ENCODE data around the gene KSR2. TPM values are rescaled to one million over a fixed set of nuclear protein-coding genes. Genes with fewer than 3 reads are reported as not detected.

Gene KSR2
- total RNA-seq, 4 donors from 2014 or later, result under 0.01 to 0.06 (median 0.03) TPM

GRCh38 chr12:117885211-117885610 lies 83.6 kb downstream of the KSR2 start:
- Histone ChIP-seq H3K27me3 (peaks cover 0 to 17% (median 5%) of the 10 kb centered on the region in 4 donors), H3K36me3 (no peaks in the 10 kb centered on the region), H3K9me3 (no peaks in the 10 kb centered on the region), H3K4me3 (no peak overlapping the region), H3K27ac (replicated peaks in 1 of 4) (no peak overlapping the region), H3K4me1 (no peaks in the 10 kb centered on the region)
- no peak for DNase-seq (ENCODE audit: extremely low spot score)
- TF ChIP-seq POLR2AphosphoS5 (IDR thresholded peaks at IDR 0.05) (no peak), POLR2A (IDR thresholded peaks at IDR 0.05; ENCODE audit: low read depth) (no peak), EP300 (IDR thresholded peaks at IDR 0.05) (no peak)
- TF ChIP-seq, protein P1, sequence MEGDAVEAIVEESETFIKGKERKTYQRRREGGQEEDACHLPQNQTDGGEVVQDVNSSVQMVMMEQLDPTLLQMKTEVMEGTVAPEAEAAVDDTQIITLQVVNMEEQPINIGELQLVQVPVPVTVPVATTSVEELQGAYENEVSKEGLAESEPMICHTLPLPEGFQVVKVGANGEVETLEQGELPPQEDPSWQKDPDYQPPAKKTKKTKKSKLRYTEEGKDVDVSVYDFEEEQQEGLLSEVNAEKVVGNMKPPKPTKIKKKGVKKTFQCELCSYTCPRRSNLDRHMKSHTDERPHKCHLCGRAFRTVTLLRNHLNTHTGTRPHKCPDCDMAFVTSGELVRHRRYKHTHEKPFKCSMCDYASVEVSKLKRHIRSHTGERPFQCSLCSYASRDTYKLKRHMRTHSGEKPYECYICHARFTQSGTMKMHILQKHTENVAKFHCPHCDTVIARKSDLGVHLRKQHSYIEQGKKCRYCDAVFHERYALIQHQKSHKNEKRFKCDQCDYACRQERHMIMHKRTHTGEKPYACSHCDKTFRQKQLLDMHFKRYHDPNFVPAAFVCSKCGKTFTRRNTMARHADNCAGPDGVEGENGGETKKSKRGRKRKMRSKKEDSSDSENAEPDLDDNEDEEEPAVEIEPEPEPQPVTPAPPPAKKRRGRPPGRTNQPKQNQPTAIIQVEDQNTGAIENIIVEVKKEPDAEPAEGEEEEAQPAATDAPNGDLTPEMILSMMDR (IDR thresholded peaks at IDR 0.05), result no peak
- intact Hi-C loops (cut with DNase I), result no loop called here
- WGBS, result 100% methylated on average over 3 of the region's 3 CpGs

DNA sequence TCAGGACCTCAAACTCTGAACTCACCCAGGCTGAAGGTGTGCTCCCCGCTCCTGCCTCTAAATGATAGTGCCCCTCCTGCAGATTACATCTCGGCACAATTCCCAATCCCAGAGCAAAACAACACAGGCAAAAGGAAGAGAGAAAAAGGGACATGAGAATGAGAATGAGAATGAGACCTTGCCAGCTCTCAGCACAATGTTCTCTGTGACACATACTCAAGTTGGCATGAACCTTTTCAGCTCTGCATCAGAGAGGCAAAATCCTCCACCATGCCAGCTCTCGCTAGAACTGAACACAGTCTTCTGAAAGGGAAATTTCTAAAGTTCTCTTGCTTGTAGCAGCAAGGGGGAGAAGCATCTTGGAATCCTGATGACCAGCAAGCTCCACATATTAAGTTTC lies 84.6 kb downstream of the KSR2 start:
- Histone ChIP-seq H3K27me3 (peaks cover 0 to 24% (median 5%) of the 10 kb centered on the region in 4 donors), H3K9me3 (no peaks in the 10 kb centered on the region), H3K4me3 (no peak overlapping the region), H3K4me1 (no peaks in the 10 kb centered on the region), H3K27ac (replicated peaks in 1 of 4) (no peak overlapping the region), H3K36me3 (no peaks in the 10 kb centered on the region)
- DNase-seq (ENCODE audit: extremely low spot score), result no peak
- TF ChIP-seq, protein P1 (IDR thresholded peaks at IDR 0.05), result no peak
- TF ChIP-seq POLR2A (IDR thresholded peaks at IDR 0.05; ENCODE audit: low read depth), result no peak
- TF ChIP-seq EP300 (IDR thresholded peaks at IDR 0.05), result no peak
- no peak for TF ChIP-seq POLR2AphosphoS5 (IDR thresholded peaks at IDR 0.05)
- 86% methylated on average over 3 of the region's 3 CpGs for WGBS
- intact Hi-C loops (cut with DNase I), result no loop called here

GRCh38 chr12:117882603-117883184 lies 86.1 kb downstream of the KSR2 start:
- DNase-seq (ENCODE audit: extremely low spot score), result no peak
- no peak overlapping the region for H3K27ac ChIP-seq (replicated peaks in 1 of 4)
- no peaks in the 10 kb centered on the region for H3K9me3 ChIP-seq
- peaks cover 0 to 35% (median 5%) of the 10 kb centered on the region in 4 donors for H3K27me3 ChIP-seq
- intact Hi-C loops (cut with DNase I), result no loop called here
- H3K36me3 ChIP-seq, result no peaks in the 10 kb centered on the region
- TF ChIP-seq POLR2AphosphoS5 (IDR thresholded peaks at IDR 0.05) (no peak), EP300 (IDR thresholded peaks at IDR 0.05) (no peak), POLR2A (IDR thresholded peaks at IDR 0.05; ENCODE audit: low read depth) (no peak)
- TF ChIP-seq, protein P1 (IDR thresholded peaks at IDR 0.05), result no peak
- no peaks in the 10 kb centered on the region for H3K4me1 ChIP-seq
- no peak overlapping the region for H3K4me3 ChIP-seq

GRCh38 chr12:117882181-117882580 lies 86.6 kb downstream of the KSR2 start:
- WGBS, result 86% methylated on average over 1 of the region's 1 CpG
- DNase-seq (ENCODE audit: extremely low spot score), result no peak
- intact Hi-C loops (cut with DNase I), result no loop called here
- no peaks in the 10 kb centered on the region for H3K9me3 ChIP-seq
- TF ChIP-seq POLR2AphosphoS5 (IDR thresholded peaks at IDR 0.05), result no peak
- TF ChIP-seq, protein P1 (IDR thresholded peaks at IDR 0.05), result no peak
- TF ChIP-seq EP300 (IDR thresholded peaks at IDR 0.05), result no peak
- no peak for TF ChIP-seq POLR2A (IDR thresholded peaks at IDR 0.05; ENCODE audit: low read depth)
- H3K27me3 ChIP-seq, result peaks cover 0 to 38% (median 5%) of the 10 kb centered on the region in 4 donors
- H3K4me1 ChIP-seq, result no peaks in the 10 kb centered on the region
- no peak overlapping the region for H3K27ac ChIP-seq (replicated peaks in 1 of 4)
- no peaks in the 10 kb centered on the region for H3K36me3 ChIP-seq
- no peak overlapping the region for H3K4me3 ChIP-seq

DNA sequence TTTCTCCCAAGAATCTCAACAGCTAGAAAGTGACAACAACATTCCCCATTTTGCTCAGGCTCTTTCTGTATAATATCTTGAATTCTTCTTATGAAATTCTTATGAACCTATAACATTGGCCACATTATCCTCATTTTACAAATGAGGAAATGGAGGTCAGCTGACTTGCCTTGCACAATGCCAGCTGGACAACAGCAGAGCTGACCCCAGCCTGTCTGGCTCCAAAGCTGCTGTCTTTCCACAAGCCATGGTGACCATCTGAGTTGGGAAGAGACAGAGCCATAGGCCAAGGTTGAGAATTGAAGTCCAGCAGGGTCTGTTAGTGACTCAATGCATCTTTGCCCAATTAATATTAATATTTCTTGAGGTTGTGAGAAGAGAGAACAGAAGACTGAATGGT lies 87.3 kb downstream of the KSR2 start:
- no peak overlapping the region for H3K4me3 ChIP-seq
- no peak overlapping the region for H3K27ac ChIP-seq (replicated peaks in 1 of 4)
- intact Hi-C loops (cut with DNase I), result no loop called here
- H3K27me3 ChIP-seq, result peaks cover 0 to 43% (median 5%) of the 10 kb centered on the region in 4 donors
- TF ChIP-seq POLR2A (IDR thresholded peaks at IDR 0.05; ENCODE audit: low read depth) (no peak), POLR2AphosphoS5 (IDR thresholded peaks at IDR 0.05) (no peak), EP300 (IDR thresholded peaks at IDR 0.05) (no peak)
- TF ChIP-seq, protein P1 (IDR thresholded peaks at IDR 0.05), result no peak
- no peaks in the 10 kb centered on the region for H3K9me3 ChIP-seq
- DNase-seq (ENCODE audit: extremely low spot score), result no peak
- H3K36me3 ChIP-seq, result no peaks in the 10 kb centered on the region
- no peaks in the 10 kb centered on the region for H3K4me1 ChIP-seq
